ENCODE data around the gene ATXN7L3. TPM values are rescaled to one million over a fixed set of nuclear protein-coding genes. Genes with fewer than 3 reads are reported as not detected.

ATXN7L3 gene
- total and polyA plus RNA-seq, 9 of the 15 experiments (the other 6 are each of a cell fraction or from before 2014, with no cell fraction given): 0.62 to 66.1 (median 33.2) TPM

GRCh38 chr17:44210342-44211192, 10.9 kb upstream of the ATXN7L3 start (continued):
- TF ChIP-seq ARID4B (CRISPR knock-in tag; IDR thresholded peaks at IDR 0.05): peak; percentile 95
- TF ChIP-seq FOXK2 (conservative IDR thresholded peaks at IDR 0.05 in 1 of 2, IDR thresholded peaks at IDR 0.05 in 1 of 2; ENCODE audit: low read depth in 2 of 2): no peak
- peak; percentile 96 for TF ChIP-seq E2F3 (CRISPR knock-in tag; IDR thresholded peaks at IDR 0.05)
- peak; percentile 52 for TF ChIP-seq CBFA2T2 (conservative IDR thresholded peaks at IDR 0.05)
- TF ChIP-seq NR2F6 (CRISPR knock-in tag; IDR thresholded peaks at IDR 0.05): no peak
- TF ChIP-seq EWSR1 (IDR thresholded peaks at IDR 0.05; ENCODE audit: borderline replicate concordance, low read depth, partially characterized antibody): no peak
- no peak for TF ChIP-seq ZNF766 (CRISPR knock-in tag; conservative IDR thresholded peaks at IDR 0.05)
- TF ChIP-seq TCF7L2 (IDR thresholded peaks at IDR 0.05; ENCODE audit: low read depth, low read length): no peak
- no peak for TF ChIP-seq ZNF785 (CRISPR knock-in tag; IDR thresholded peaks at IDR 0.05)
- no peak for TF ChIP-seq RBM39 (optimal IDR thresholded peaks at IDR 0.05; ENCODE audit: low read depth, low read length)
- no peak for TF ChIP-seq FOXM1 (IDR thresholded peaks at IDR 0.05; ENCODE audit: low read depth)
- TF ChIP-seq FOXM1 (CRISPR knock-in tag; IDR thresholded peaks at IDR 0.05; ENCODE audit: low read depth): peak; percentile 85; the same call in 1 of the 2 replicates
- TF ChIP-seq RAD21 (CRISPR knock-in tag; conservative IDR thresholded peaks at IDR 0.05 in 1 of 2, IDR thresholded peaks at IDR 0.05 in 1 of 2): peak; percentile 99
- TF ChIP-seq, protein P1, sequence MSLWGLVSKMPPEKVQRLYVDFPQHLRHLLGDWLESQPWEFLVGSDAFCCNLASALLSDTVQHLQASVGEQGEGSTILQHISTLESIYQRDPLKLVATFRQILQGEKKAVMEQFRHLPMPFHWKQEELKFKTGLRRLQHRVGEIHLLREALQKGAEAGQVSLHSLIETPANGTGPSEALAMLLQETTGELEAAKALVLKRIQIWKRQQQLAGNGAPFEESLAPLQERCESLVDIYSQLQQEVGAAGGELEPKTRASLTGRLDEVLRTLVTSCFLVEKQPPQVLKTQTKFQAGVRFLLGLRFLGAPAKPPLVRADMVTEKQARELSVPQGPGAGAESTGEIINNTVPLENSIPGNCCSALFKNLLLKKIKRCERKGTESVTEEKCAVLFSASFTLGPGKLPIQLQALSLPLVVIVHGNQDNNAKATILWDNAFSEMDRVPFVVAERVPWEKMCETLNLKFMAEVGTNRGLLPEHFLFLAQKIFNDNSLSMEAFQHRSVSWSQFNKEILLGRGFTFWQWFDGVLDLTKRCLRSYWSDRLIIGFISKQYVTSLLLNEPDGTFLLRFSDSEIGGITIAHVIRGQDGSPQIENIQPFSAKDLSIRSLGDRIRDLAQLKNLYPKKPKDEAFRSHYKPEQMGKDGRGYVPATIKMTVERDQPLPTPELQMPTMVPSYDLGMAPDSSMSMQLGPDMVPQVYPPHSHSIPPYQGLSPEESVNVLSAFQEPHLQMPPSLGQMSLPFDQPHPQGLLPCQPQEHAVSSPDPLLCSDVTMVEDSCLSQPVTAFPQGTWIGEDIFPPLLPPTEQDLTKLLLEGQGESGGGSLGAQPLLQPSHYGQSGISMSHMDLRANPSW (CRISPR knock-in tag; IDR thresholded peaks at IDR 0.05): peak; percentile 84
- TF ChIP-seq SLC30A9 (CRISPR knock-in tag; IDR thresholded peaks at IDR 0.05): no peak
- TF ChIP-seq SMAD3 (CRISPR knock-in tag; conservative IDR thresholded peaks at IDR 0.05): no peak

Data from K562 (cell line).